ENCODE data around the gene GRIK3.

GRIK3 gene

GRCh38 chr1:36753451-36753850 is 280.9 kb downstream of the GRIK3 start:
- DNase-seq = no peak

GRCh38 chr1:36752891-36753361 is 281.4 kb downstream of the GRIK3 start:
- no peak for DNase-seq

- DNase-seq = no peak
Observed at GRCh38 chr1:36752431-36752830, 281.9 kb downstream of the GRIK3 start.

DNA sequence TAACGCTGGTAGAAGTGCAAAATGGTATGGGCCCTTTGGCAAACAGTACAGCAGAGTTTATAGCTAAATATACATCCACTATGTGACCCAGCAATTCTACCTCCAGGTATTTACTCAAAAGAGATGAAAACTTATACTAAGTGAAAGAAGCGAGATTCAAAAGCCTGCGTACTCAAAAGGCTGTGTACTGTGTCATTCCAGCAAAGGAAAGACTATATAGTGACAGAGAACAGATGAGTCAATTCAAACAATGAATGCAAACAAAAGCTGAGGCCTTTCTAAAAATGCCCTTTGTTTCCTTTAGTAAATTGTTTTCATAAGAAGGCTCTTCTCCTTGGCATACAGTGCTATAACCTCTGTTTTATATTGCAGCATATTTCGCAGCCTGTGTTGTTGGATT is 282.8 kb downstream of the GRIK3 start:
- DNase-seq = no peak

DNA sequence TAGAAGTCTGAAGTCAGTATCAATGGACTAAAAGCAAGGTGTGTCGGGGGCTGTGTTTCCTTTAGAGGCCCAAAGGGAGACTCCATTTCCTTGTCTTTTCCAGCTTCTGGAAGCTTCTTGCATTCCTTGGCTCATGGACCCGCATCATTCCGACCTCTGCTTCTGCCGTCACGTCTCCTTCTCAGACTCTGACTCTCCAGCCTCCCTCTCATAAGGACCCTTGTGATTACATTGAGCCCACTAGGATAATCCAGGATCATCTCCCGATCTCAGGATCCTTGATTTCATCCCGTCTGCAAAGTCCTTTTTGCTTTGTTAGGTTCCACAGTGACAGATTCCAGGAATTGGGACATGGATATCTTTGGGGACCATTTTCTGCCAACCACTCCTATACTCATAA is 285.8 kb downstream of the GRIK3 start:
- no peak for DNase-seq
